Mucosa of rectum (tissue), 2 donors: ENCODE results near the gene RAB7A.

ENCODE experiments used
- H3K27ac ChIP-seq, 2 donors: one replicate each; pipeline ENCODE4 v1.7.0; 2013; ENCODE audit warnings: inconsistent platforms in 2 of 2, low read depth in 2 of 2, low read length in 2 of 2
- H3K27me3 ChIP-seq, 2 donors: one replicate each; pipeline ENCODE4 v1.7.0; 2013; ENCODE audit warnings: low read length in 2 of 2; ENCODE audit not compliant: control insufficient read depth in 2 of 2, insufficient read depth in 2 of 2
- H3K36me3 ChIP-seq, 2 donors: one replicate each; pipeline ENCODE4 v1.7.0; 2013; ENCODE audit warnings: low read length in 2 of 2; ENCODE audit not compliant: control insufficient read depth in 2 of 2, insufficient read depth in 2 of 2
- H3K4me1 ChIP-seq, 2 donors: one replicate each; pipeline ENCODE4 v1.7.0; 2013; ENCODE audit warnings: low read length in 2 of 2, mild to moderate bottlenecking in 1 of 2; ENCODE audit not compliant: control insufficient read depth in 2 of 2, insufficient read depth in 2 of 2
- H3K4me3 ChIP-seq, 2 donors: one replicate each; pipeline ENCODE4 v1.7.0; 2013; ENCODE audit warnings: low read length in 2 of 2
- H3K9ac ChIP-seq, 2 donors: one replicate each; pipeline ENCODE4 v1.7.0; 2013; ENCODE audit warnings: low read length in 2 of 2, low read depth in 1 of 2, mild to moderate bottlenecking in 1 of 2
- H3K9me3 ChIP-seq, 2 donors: one replicate each; pipeline ENCODE4 v1.7.0; 2013; ENCODE audit warnings: low read length in 2 of 2; ENCODE audit not compliant: control insufficient read depth in 2 of 2
- donor health status: healthy.
- donor health status: Normal muscosa, but diverticular disease.

RAB7A gene

DNA sequence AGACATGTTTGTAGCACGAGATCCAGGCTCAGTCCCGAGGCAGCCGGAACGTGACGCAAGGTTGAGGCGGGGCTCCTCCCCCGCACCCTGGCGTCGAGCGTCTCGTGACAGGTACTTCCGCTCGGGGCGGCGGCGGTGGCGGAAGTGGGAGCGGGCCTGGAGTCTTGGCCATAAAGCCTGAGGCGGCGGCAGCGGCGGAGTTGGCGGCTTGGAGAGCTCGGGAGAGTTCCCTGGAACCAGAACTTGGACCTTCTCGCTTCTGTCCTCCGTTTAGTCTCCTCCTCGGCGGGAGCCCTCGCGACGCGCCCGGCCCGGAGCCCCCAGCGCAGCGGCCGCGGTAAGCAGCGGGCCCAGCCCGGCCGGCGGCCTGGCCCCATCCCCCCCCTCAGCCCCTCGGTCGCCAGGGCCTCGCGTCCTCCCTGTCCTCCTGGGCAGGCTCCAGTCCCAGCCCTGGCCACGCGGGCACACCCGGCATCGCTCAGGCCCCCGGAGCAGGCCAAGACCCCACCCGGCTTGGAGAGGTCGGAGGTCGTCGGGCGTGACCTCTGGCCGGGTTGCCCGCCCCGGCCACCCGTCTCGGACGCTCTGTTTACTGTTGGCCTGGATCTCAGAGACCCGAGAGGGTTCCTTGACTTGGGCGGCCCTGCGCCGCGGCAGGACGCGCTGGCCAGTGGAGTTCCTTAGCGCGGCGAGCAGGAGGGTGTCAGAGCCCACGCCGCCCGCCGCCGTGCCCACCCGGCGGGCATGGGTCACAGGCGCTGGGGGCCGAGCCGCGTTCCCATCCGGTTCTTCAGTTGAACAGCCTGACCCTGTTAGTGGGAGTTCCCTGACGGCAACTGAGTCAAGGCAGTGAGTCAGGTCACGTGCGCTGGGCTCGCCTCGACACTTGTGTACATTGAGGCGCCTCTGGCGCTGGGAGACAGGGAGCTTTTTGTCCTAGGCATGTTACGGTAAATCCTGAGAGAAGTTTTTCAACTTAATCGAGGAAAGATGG is at the start of gene RAB7A:
RAB7A (plus strand) TSS at position 161 of the 994 bp plus-strand sequence. CDS start 69,185 bp downstream, outside the sequence.
- H3K4me1 ChIP-seq, result peaks cover 14 to 21% of the 10 kb centered on the region in 2 donors
- H3K9me3 ChIP-seq, result no peaks in the 10 kb centered on the region
- no peaks in the 10 kb centered on the region for H3K27me3 ChIP-seq
- peak within 1 kb of the TSS; percentile 77 to 85 for H3K4me3 ChIP-seq
- H3K36me3 ChIP-seq, result no peaks in the 10 kb centered on the region
- H3K9ac ChIP-seq, result peak within 1 kb of the TSS; percentile 89 to 96
- peak within 1 kb of the TSS; percentile 91 to 97 for H3K27ac ChIP-seq

DNA sequence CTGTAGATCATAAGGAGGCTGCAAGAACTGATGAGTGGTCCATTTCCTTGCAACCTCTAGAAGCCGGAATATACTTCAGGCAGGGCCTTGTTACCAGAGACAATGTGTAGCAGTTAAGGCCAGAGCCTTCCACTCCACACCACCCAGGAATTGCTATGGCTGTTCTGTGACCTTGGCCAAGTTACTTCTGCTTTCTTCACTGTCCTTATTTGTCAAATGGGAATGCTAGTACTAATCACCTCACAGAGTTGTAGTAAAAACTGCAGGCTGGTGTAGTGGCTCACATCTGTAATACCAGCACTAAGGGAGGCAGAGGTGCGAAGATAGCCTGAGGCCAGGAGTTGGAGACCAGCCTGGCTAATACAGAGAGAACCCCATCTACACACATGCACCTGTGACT is 46.6 kb upstream of the RAB7A start:
- no peaks in the 10 kb centered on the region for H3K27me3 ChIP-seq
- H3K4me3 ChIP-seq, result no peak overlapping the region
- no peak overlapping the region for H3K27ac ChIP-seq
- no peak overlapping the region for H3K9ac ChIP-seq
- peaks cover 2 to 4% of the 10 kb centered on the region in 2 donors for H3K4me1 ChIP-seq
- H3K36me3 ChIP-seq, result no peaks in the 10 kb centered on the region
- no peaks in the 10 kb centered on the region for H3K9me3 ChIP-seq

DNA sequence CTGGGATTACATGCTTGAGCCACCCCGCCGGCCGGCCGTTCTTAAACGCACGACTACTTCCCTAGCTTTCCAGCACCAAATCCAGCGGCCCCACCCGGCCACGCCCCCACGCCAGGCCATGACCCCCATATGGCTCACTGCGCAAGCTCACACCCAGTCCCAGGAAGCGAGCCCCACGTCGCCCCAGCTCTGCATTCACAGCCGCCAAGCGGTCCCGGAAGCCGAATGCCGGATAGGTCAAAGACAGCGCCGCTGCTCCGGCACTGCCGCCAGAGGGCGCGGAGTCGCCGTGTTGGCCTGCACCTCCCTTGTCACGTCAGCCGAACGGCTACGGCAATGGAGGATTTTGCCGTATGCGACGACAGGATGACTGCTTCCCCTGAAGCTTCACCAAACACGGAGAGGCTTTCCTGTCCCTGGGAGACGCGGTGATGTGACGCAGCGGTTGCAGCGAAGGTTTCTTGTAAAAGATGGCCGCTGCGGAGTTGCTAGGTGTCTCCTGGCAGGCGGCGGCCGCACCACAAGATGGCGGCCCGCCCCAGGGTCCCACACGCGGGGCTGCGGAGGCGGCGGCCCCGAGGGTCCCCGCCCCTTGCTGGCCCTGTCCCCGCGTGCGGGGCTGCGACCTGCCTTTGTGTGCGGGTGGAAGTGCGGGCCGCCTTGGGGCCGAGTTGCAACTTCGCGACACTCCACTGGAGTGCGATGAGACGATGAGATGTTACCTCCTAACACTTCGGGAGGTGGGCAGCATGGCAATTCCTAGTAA is 45.2 kb upstream of the RAB7A start:
- Histone ChIP-seq H3K9ac (peak overlapping the region; percentile 90 to 95), H3K4me3 (peak overlapping the region; percentile 74 to 98)

DNA sequence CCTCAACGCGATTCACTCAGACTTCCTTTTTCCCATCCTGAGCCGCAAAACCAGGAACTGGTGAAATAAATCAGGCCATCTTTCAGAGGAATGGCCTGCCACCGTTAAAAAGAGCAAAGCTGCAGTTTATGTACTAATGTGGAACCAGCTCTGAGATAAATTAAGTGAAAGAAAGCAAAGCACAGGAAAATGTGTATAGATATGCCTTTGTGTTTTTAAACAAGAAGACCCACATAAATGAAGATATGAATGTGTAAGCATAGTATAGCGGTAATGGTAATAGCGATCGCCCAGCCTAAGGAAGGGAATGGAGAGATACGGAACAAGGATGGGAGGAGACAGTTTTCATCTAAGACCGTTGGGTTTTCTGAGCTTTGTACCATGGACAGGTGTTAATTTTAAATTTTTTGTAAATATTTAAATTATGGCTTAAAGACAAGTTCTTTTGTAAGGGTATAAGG is 44.6 kb upstream of the RAB7A start:
- Histone ChIP-seq H3K36me3 (no peaks in the 10 kb centered on the region), H3K9ac (peak overlapping the region; percentile 90 to 95), H3K4me1 (peaks cover 2 to 4% of the 10 kb centered on the region in 2 donors), H3K4me3 (peak overlapping the region; percentile 74 to 98), H3K27me3 (no peaks in the 10 kb centered on the region), H3K27ac (peak overlapping the region; percentile 95 to 96), H3K9me3 (no peaks in the 10 kb centered on the region)

More for the DNA sequence above, 45.2 kb upstream of the RAB7A start:
- Histone ChIP-seq H3K27me3 (no peaks in the 10 kb centered on the region), H3K4me1 (peaks cover 2 to 4% of the 10 kb centered on the region in 2 donors), H3K36me3 (no peaks in the 10 kb centered on the region), H3K9me3 (no peaks in the 10 kb centered on the region), H3K27ac (peak overlapping the region; percentile 95 to 96)

DNA sequence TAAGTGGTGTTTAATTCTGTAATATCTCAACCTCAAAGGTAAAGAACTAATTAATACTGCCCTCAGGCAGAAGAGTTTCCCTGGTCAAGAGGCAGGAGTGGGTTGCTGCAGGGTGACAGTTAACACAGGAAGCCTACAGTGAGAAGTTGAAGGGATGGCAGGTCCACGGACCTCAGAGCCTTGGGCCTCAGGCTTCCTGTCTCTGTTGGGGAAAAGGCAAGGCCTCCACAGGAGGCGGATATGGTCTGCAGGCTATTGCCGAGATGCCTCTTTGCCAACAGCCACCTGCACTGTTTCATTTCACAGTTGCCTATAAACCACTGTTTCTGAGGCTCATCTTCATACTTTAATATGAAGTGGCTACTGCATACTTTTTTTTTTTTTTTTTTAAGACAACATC is 42.0 kb upstream of the RAB7A start:
- no peaks in the 10 kb centered on the region for H3K36me3 ChIP-seq
- H3K9me3 ChIP-seq, result no peaks in the 10 kb centered on the region
- no peak overlapping the region for H3K27ac ChIP-seq
- no peaks in the 10 kb centered on the region for H3K27me3 ChIP-seq
- no peak overlapping the region for H3K4me3 ChIP-seq
- H3K4me1 ChIP-seq, result peaks cover 2 to 4% of the 10 kb centered on the region in 2 donors
- no peak overlapping the region for H3K9ac ChIP-seq

DNA sequence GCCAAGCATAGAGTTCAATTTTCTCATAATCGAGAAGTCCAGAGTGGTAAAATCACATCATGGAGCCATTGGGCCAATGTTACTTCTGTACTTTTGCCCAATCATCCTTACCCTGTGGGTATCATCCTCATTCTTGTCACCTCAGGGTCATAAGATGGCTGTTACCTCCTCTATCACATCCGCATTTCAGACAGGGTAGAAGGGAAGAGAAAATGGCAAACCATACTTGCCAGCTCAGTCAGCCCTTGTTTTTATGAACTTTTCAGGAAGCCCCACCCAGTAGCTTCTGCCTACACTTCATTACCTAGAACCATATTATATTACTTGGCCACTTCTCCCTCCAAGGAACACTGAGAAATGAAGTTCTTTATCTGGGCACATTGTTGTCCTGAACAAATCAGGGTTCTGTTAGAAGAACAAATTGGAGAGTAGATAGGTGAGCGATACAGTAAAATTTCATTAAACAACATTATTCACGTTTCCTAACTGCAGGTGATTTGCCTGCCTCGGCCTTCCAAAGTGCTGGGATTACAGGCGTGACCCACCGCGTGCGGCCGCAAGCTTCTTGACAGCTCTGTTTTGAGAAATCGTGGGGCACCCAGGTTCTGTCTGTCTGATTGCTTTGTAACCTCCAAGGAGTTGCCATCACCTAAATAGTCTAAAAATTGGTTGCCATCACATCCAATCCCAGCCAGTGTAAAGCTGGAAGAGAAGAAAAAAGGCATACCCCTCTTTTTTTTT is 40.8 kb upstream of the RAB7A start:
- no peak overlapping the region for H3K9ac ChIP-seq
- no peak overlapping the region for H3K4me3 ChIP-seq
- no peaks in the 10 kb centered on the region for H3K36me3 ChIP-seq
- no peak overlapping the region for H3K27ac ChIP-seq
- no peaks in the 10 kb centered on the region for H3K27me3 ChIP-seq
- H3K9me3 ChIP-seq, result no peaks in the 10 kb centered on the region
- H3K4me1 ChIP-seq, result peaks cover 2 to 4% of the 10 kb centered on the region in 2 donors

DNA sequence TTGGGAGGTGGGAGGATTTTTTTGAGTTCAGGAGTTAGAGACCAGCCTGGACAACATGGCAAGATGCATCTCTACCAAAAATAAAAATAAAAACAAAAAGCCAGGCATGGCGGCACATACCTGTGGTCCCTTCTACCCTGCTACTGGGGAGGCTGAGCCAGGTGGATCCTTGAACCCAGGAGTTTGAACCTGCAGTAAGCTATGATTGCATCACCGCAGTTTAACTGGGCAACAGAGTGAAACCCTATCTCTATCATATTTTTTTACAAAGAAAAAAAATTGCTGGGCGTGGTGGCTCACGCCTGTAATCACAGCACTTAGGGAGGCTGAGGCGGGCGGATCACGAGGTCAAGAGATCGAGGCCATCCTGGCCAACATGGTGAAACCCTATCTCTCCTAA is 39.5 kb upstream of the RAB7A start:
- Histone ChIP-seq H3K4me3 (no peak overlapping the region), H3K9ac (no peak overlapping the region), H3K36me3 (no peaks in the 10 kb centered on the region), H3K27ac (no peak overlapping the region), H3K27me3 (no peaks in the 10 kb centered on the region), H3K4me1 (peaks cover 0 to under 1% of the 10 kb centered on the region in 2 donors), H3K9me3 (no peaks in the 10 kb centered on the region)

DNA sequence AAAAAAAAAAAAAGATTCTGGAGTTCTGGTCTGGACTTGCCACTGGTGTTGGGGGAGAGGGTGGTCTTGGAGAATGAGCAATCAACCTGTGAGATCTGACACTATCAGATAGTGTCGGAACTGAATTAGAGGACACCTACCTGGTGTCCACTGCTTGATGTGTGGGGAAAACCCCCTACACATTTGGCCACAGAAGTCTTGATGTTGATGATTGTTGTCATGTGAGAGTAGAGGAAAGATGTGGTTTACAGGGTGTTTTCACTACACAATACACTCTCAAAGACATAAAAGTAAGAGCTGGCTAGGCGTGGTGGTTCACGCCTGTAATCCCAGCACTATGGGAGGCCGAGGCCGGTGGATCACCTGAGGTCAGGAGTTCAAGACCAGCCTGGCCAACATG is 36.9 kb upstream of the RAB7A start:
- H3K4me3 ChIP-seq, result no peak overlapping the region
- H3K36me3 ChIP-seq, result no peaks in the 10 kb centered on the region
- H3K27me3 ChIP-seq, result no peaks in the 10 kb centered on the region
- no peak overlapping the region for H3K27ac ChIP-seq
- H3K4me1 ChIP-seq, result no peaks in the 10 kb centered on the region
- H3K9ac ChIP-seq, result no peak overlapping the region
- H3K9me3 ChIP-seq, result no peaks in the 10 kb centered on the region

DNA sequence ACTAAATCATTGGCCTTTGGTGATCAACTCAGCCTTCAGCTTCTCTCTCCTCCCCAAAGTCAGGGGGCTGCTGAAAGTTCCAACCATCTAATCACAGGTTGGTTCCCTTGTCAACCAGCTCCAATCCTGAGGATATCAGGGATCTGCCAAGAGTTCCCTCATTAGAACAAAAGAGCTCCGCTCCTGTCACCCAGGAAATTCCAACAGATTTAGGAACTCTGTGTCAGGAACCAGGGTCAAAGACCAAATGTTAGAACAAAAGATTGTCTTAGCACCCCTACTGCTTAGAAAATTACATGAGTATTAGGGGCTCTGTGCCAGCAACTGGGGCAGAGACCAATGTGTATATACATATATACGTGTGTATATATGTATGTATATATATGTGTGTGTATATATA is 32.3 kb upstream of the RAB7A start:
- Histone ChIP-seq H3K4me1 (no peaks in the 10 kb centered on the region), H3K4me3 (no peak overlapping the region), H3K9ac (no peak overlapping the region), H3K36me3 (no peaks in the 10 kb centered on the region), H3K27me3 (no peaks in the 10 kb centered on the region), H3K9me3 (no peaks in the 10 kb centered on the region), H3K27ac (no peak overlapping the region)
